GM19468 (cell line): ENCODE data around the gene FXN.
A peak's percentile ranks its signal among the peaks of the same experiment; 100 is the strongest.
"Not testable (repeated sequence)": the region's sequence is repeated elsewhere in the genome, so short reads cannot be mapped to it uniquely, and the experiment has no call there.

Experiments used
- ATAC-seq: cut with Tn5 transposase; IDR thresholded peaks from one replicate; pipeline ENCODE4 v1.9.1; 2021; ENCODE audit warnings: mild to moderate bottlenecking, moderate library complexity, moderate number of reproducible peaks; ENCODE audit not compliant: unreplicated experiment; ENCODE audit errors: extremely low read depth

Gene FXN

GRCh38 chr9:69020301-69021145 lies 15.0 kb upstream of the FXN start:
- ATAC-seq: no peak

- no peak for ATAC-seq
Measured at GRCh38 chr9:69023650-69024049, 11.9 kb upstream of the FXN start.

GRCh38 chr9:69027355-69028097 lies 8.0 kb upstream of the FXN start:
- peak; percentile 59 for ATAC-seq

DNA sequence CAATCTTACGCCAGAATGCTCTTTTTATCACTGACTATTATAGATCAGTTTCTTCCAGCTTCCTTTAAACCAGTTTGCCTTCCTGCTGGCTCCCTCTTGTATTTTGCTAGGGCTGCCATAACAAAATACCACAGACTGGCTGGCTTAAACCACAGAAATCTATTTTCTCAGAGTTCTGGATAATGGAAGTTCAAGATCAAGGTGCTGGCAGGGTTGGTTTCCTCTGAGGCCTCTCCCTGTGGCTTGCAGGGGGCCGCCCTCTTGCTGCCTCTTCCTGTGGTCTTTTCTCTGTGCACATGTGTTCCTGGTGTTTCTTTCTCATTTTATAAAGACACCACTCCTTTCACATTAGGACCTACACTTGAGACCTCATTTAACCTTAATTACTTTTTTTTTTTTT lies 6.8 kb upstream of the FXN start:
- ATAC-seq: no peak

GRCh38 chr9:69029535-69029934 lies 6.0 kb upstream of the FXN start:
- no peak for ATAC-seq

GRCh38 chr9:69030851-69031645 lies 4.5 kb upstream of the FXN start:
- ATAC-seq: no peak

GRCh38 chr9:69034071-69034470 lies 1.5 kb upstream of the FXN start:
- no peak for ATAC-seq

DNA sequence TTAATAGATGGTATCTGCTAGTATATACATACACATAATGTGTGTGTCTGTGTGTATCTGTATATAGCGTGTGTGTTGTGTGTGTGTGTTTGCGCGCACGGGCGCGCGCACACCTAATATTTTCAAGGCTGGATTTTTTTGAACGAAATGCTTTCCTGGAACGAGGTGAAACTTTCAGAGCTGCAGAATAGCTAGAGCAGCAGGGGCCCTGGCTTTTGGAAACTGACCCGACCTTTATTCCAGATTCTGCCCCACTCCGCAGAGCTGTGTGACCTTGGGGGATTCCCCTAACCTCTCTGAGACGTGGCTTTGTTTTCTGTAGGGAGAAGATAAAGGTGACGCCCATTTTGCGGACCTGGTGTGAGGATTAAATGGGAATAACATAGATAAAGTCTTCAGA lies 757 bp downstream of the FXN start:
- no peak for ATAC-seq

- ATAC-seq: no peak
Measured at GRCh38 chr9:69036799-69037198, 1.2 kb downstream of the FXN start.

DNA sequence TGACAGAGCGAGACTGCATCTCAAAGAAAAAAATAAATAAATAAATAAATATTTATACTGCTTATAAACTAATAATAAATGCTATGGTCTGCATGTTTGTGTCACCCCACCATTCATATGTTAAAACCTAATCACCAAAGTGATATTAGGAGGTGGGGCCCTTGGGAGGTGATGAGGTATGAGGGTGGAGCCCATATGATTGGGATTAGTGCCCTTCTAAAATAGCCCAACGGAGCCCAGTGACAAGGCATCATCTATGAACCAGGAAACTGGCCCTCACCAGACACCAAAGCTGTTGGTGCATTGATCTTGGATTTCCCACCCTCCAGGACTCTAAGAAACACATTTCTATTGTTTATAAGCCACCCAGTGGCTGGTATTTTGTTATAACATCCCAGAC lies 5.1 kb downstream of the FXN start:
- no peak for ATAC-seq

GRCh38 chr9:69044240-69045219 lies 9.0 kb downstream of the FXN start:
- ATAC-seq: no peak

DNA sequence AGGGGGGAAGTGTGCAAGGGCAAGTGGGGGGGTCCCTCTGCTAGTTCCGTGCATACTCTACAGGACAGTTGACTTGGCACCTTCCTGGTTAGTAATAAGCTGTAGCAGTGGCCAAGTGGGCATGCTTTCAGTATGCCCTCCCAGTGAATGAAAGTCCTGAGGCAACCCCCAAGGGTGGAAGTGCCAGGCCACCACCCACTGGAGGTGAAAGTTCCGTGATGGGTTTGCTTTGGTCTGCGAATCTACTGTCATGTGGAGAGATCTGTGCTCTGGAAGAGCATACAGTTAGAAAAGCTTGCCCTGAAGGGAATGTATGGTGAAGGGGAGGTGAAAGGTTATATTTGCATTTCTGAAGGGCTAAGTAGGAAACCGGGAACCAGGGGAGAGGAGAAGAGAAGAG lies 10.3 kb downstream of the FXN start:
- ATAC-seq: no peak

- ATAC-seq: no peak
Measured at GRCh38 chr9:69046723-69047122, 11.2 kb downstream of the FXN start.

DNA sequence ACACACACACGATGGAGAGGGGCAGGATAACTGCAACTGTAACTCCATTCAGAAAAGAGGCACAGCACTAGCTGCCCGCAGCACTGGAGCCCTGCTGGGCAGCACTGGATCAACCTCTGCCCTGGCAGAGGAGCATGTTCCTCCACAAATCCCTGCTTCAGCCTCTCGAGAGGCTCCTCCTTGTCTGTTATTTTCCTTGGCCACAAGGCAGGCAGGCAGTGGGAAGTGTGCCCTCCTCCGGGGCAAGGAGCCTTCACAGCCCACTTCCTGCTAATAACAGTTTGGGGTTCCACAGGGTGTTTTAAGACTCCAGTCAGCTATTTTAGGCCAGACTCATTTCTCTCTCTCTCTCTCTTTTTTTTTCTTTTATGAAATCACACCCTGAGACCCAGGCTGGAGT lies 11.8 kb downstream of the FXN start:
- no peak for ATAC-seq

DNA sequence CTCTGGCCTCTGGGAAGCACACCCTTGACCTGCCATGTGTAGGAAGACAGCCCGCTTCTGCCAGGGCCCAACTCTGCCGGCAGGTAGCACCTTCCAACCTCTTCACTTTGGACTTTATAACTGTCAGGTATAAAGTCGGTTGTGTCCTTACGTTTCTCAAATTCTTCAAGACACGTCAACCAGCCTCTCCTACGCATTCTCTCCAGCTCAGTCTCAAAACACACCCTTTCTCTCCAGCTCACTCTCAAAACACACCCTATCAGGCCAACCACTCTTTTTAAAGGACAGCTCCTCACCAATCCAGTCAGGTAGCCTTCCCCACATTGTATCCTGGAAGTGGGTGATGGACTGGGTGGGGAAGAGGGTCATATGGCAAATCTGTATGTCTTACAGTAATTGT lies 13.5 kb downstream of the FXN start:
- ATAC-seq: no peak

GRCh38 chr9:69050936-69051335 lies 15.4 kb downstream of the FXN start:
- not testable (repeated sequence) for ATAC-seq

DNA sequence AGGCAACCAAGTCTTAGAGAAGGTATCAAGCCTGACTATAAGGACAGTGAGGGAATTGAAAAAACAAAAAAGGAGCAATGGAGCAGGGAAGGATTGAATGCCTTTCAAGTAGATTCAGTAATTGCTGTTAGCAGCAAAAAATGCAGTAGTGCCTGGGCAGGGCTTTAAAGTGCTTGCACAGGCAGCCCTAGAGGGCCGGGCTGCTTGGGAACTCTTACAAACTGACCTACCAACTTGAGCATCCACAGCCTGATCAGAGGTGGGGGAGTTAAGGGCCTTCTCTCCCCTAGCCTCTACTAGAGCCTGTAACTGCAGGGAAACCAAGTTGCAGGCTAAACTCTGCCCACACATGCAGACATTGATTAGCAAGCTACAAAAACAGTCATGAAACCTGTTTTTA lies 19.4 kb downstream of the FXN start:
- no peak for ATAC-seq

DNA sequence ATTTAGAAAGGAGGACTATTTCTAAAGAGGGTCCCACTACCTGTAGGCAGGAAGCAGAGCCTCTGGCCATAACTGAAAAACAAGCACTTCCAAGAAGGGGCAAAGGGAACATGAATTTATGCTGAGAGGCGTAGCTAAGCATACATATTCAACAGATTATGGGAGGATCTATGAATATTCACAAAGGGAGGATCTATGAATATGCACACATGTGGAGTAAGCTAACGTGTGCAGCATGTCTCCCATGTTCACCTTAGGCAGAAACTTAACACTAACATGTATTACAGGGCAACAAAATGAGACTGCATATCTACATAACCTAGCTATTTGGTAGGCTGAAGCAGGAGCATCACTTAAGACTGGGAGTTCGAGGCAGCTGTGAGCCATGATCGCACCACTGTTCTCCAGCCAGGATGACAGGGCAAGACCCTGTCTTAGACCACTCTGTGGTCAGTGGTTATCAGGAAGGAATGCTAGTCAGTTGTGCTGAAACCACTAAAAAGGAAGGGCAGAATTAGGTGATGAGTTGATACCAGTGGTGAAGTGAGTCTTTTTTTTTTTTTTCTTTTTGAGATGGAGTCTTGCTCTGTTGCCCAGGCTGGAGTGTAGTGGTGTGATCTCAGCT lies 20.8 kb downstream of the FXN start:
- no peak for ATAC-seq

DNA sequence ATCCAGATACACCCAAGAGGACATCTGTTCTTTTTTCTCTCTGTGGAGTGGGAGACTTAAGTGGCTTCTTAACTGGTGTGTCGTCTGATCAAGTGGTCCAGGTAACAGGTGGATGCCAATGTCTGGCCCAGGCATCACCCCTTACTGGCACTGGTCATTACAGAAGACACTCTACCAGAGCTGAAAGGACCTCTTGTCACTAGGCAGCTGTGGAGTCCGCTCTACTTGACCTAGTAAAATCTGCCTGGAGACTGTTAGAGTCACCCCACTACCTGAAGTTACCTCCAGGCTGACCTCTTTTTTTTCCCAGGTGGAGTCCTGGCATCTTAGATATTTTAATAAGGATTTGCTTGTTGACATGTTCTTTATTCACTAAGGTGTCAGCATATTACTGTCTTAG lies 22.5 kb downstream of the FXN start:
- no peak for ATAC-seq
